CD4-positive, alpha-beta T cell treated with Interleukin-12 subunit alpha and Interleukin-12 subunit beta, for 1 hour (primary cell): ENCODE measurements around the gene PRKAR2A.
"Not testable (repeated sequence)": the region's sequence is repeated elsewhere in the genome, so short reads cannot be mapped to it uniquely, and the experiment has no call there.

Experiments
- DNase-seq: peaks from one replicate; pipeline ENCODE4 v3.0.0-alpha.2; 2020

The PRKAR2A gene

GRCh38 chr3:48725185-48725855 lies 122.4 kb downstream of the PRKAR2A start:
- DNase-seq: not testable (repeated sequence)

- no peak for DNase-seq
Measured at GRCh38 chr3:48723725-48724124, 123.9 kb downstream of the PRKAR2A start.

- not testable (repeated sequence) for DNase-seq
Measured at GRCh38 chr3:48723293-48723692, 124.4 kb downstream of the PRKAR2A start.

GRCh38 chr3:48716982-48717746 lies 130.5 kb downstream of the PRKAR2A start, which contains the start of gene IP6K2:
Gene IP6K2 (minus strand): TSS chr3:48717221. CDS start chr3:48695291, 21,930 bp downstream.
- DNase-seq: peak; percentile 98

GRCh38 chr3:48716508-48716981 lies 131.1 kb downstream of the PRKAR2A start:
- DNase-seq: peak; percentile 43

- DNase-seq: no peak
Measured at GRCh38 chr3:48715174-48715800, 132.4 kb downstream of the PRKAR2A start.

GRCh38 chr3:48711727-48712126 lies 135.9 kb downstream of the PRKAR2A start:
- no peak for DNase-seq

GRCh38 chr3:48709051-48709461 lies 138.6 kb downstream of the PRKAR2A start:
- DNase-seq: no peak

GRCh38 chr3:48708481-48708889 lies 139.2 kb downstream of the PRKAR2A start:
- no peak for DNase-seq

- DNase-seq: no peak
Measured at GRCh38 chr3:48707157-48707556, 140.5 kb downstream of the PRKAR2A start.

- DNase-seq: no peak
Measured at GRCh38 chr3:48702320-48702920, 145.3 kb downstream of the PRKAR2A start.

- DNase-seq: no peak
Measured at GRCh38 chr3:48700731-48701405, 146.8 kb downstream of the PRKAR2A start.

- DNase-seq: no peak
Measured at GRCh38 chr3:48698891-48699290, 148.8 kb downstream of the PRKAR2A start.

GRCh38 chr3:48697952-48698351 lies 149.7 kb downstream of the PRKAR2A start:
- no peak for DNase-seq

- DNase-seq: no peak
Measured at GRCh38 chr3:48696601-48697000, 151.1 kb downstream of the PRKAR2A start.
